ENCODE results near the gene THUMPD3.

THUMPD3 gene

GRCh38 chr3:9361691-9362388, 1.0 kb upstream of the THUMPD3 start:
- no peak for DNase-seq (ENCODE audit: low read depth in 1 of 2, low spot score in 1 of 2)

GRCh38 chr3:9369508-9369907, 6.7 kb downstream of the THUMPD3 start:
- DNase-seq (ENCODE audit: low read depth in 1 of 2, low spot score in 1 of 2) = no peak

GRCh38 chr3:9373465-9373864, 10.6 kb downstream of the THUMPD3 start:
- DNase-seq (ENCODE audit: low read depth in 1 of 2, low spot score in 1 of 2) = no peak

GRCh38 chr3:9377981-9378380, 15.1 kb downstream of the THUMPD3 start:
- no peak for DNase-seq (ENCODE audit: low read depth in 1 of 2, low spot score in 1 of 2)

DNA sequence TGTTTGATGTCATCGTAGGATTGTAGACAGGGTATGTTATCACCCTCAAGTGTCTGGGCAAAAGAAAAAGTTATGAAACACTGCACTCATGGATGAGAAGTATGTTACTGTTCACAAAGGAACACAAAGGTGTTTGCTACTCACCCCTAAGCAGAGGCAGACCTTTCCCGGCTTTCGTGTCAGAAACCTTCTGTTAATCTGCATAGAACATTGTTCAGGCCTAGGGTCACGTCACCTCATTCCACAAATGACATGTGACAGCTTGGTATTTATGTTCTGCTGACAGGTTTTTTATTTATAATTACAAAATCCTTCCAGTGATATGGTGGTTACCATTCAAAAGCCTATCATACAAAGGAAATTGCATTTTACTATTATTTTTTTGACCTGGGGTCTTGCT, 16.5 kb downstream of the THUMPD3 start:
- no peak for DNase-seq (ENCODE audit: low read depth in 1 of 2, low spot score in 1 of 2)

DNA sequence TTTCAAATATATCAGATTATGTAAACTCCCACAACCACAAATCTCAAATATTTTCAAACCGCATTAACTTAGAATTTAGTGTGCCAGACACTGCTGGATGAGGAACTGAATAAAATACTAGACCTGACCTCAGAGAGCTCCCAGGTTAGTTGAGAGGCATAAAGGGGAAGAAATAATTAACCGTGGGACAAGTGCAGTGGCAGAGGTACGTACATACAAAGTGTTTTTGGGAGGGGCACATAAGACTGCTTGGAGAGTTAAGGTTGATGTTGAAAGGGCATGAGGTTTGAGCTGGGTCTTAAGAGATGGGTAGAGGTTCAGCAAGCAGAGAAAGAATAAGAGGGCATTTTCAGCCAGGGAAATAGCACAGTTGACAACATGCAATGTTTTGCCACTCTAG, 17.2 kb downstream of the THUMPD3 start:
- no peak for DNase-seq (ENCODE audit: low read depth in 1 of 2, low spot score in 1 of 2)

DNA sequence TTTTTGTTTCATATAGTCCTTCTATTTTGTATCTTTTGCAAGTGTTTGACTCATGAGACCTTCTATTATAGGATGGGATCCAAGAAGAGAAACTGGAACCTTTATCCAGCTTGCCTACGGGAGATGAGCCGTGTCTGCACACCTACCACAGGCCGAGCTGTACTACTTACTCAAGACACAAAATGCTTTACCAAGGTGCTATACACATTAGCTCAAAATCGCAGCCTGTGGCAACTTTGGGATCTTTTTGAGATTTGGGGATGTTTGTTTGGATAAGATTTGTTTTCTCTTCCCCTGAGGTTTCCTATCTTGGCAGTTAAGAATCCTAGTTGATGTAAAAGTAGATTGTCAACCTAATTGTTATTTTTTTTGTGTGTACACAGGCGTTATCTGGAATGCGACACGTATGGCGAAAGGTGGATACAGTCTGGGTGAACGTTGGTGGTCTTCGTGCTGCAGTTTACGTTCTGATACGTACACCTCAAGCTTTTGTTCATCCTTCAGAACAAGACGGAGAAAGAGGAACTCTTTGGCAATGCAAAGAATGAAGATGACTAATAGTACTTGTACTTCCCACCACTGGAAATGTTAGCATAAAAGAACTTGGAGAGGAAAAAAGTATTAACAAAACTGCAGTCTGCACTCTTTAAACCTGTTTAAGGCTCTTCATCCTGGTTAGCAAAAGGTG, 21.4 kb downstream of the THUMPD3 start:
- DNase-seq (ENCODE audit: low read depth in 1 of 2, low spot score in 1 of 2) = no peak

- no peak for DNase-seq (ENCODE audit: low read depth in 1 of 2, low spot score in 1 of 2)
Observed at GRCh38 chr3:9385187-9386077, 22.6 kb downstream of the THUMPD3 start.

DNA sequence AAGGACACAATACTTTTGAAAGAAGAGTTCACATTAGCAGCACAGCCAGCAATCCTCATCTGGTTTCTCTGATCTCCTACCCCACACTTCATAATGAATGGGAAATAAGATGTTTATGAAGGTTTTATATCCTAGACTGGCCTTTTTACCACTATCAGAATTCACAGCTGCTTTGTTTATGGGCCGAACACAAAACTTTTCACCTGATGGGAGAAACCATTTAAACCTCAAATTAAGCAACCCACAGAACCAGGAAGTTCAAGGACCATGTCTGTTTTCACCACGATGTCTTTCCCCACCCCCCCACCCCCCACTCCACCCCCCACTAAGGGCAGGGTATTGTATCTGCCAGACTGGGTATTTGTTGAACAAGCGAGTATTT, 23.2 kb downstream of the THUMPD3 start:
- no peak for DNase-seq (ENCODE audit: low read depth in 1 of 2, low spot score in 1 of 2)

DNA sequence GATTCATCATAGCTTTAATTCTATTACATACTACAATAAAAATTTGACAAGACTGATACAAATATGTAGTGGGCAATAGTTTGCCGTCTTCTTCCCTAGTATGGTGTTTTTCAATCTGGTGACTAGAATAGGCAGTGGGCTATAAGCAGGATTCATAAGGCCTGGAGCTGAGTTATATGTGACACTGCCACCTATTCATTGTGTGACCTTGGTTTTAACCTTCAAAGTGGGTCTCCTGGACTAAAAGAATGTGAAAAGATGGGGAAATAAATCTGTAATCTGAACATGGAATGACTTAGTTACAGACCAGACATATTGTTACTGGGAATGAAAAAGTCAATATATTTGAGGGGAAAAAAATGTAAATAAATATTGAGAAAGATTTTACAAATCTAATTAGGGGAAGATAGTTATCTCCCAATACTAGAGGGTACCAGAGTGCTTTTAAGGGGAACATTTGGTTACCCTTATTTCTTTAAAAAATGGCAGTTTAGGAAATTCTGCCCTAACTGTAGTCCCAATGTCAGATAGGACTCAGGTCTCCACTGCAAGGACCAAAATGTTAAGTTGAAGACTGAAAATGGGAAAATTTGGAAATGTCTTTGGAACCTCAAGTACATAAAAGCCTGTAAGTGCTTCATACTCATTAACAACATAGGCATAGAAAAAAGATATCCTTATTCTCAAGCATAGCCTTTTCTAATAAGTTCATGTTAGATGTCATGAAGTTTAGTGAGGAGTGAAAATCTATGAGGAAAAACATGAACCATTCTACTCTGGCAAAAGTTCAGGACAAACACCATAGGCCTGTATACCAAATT, 23.9 kb downstream of the THUMPD3 start:
- DNase-seq (ENCODE audit: low read depth in 1 of 2, low spot score in 1 of 2) = no peak

DNA sequence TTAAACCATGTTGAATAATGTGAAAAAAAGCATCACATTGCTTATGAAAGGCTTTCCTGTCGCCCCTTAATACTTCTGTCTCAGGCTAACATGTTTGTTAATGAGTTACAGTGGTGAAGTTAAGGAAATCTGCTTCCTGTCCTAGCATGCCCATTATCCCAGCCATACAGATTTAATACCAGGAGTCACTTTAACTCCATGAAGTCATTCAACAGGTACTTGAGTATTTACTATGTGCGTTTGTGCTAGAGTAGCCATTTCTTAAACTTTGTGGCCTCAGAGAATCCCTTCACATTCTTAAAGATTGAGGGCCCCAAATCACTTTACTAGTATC, 24.4 kb downstream of the THUMPD3 start:
- DNase-seq (ENCODE audit: low read depth in 1 of 2, low spot score in 1 of 2) = no peak

DNA sequence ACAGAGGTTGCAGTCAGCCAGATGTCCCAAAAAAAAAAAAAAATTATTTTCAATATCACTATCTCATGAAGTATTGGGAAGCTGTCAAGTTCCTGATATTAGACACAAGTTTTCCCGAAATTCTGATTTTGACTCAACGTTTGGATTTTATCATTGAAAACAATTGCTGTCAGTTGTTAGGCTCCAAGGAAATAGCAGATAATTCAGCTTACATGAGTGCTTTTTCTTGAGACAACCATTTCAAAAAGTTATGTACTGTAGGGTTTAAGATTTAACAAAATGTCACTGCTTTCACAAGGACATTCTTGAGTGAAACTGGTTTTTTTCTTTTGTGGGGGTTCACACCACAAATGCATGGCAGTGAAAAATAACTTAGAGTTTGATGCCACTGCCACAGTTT, 25.3 kb downstream of the THUMPD3 start:
- no peak for DNase-seq (ENCODE audit: low read depth in 1 of 2, low spot score in 1 of 2)

DNA sequence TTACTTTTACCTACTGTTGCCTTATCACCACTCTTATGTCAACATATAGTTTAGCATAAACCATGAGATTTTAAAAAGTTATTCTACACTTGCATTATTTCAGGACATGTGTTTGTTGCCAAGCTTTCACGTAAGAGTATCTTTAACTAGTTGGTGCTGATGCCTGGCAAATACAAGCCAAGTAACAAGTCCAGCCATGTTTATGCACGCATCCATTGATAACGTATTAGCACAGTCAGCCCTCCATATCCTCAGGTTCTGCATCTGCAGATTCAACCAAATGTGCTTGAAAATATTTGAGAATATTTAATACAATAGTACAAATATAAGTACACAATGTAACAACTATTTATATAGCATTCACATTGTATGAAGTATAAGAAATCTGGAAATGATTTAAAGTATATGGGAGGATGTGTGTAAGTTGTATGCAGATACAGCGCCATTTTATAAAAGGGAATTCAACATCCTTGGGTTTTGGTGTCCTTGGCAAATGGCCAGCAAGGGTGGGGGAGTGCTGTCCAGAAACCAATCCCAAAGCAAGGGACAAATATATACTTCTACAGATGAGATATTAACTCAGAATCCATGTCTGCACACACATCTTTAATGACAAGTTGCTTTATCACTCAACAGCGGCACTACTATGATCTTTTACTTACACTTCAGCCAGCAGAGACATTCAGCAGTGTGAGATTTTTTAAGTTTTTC, 25.9 kb downstream of the THUMPD3 start:
- no peak for DNase-seq (ENCODE audit: low read depth in 1 of 2, low spot score in 1 of 2)

GRCh38 chr3:9390265-9390888, 27.5 kb downstream of the THUMPD3 start:
- no peak for DNase-seq (ENCODE audit: low read depth in 1 of 2, low spot score in 1 of 2)

- no peak for DNase-seq (ENCODE audit: low read depth in 1 of 2, low spot score in 1 of 2)
Observed at GRCh38 chr3:9392041-9392440, 29.2 kb downstream of the THUMPD3 start.

- no peak for DNase-seq (ENCODE audit: low read depth in 1 of 2, low spot score in 1 of 2)
Observed at GRCh38 chr3:9395570-9396300, 32.9 kb downstream of the THUMPD3 start.

- no peak for DNase-seq (ENCODE audit: low read depth in 1 of 2, low spot score in 1 of 2)
Observed at GRCh38 chr3:9396301-9396631, 33.4 kb downstream of the THUMPD3 start.

DNA sequence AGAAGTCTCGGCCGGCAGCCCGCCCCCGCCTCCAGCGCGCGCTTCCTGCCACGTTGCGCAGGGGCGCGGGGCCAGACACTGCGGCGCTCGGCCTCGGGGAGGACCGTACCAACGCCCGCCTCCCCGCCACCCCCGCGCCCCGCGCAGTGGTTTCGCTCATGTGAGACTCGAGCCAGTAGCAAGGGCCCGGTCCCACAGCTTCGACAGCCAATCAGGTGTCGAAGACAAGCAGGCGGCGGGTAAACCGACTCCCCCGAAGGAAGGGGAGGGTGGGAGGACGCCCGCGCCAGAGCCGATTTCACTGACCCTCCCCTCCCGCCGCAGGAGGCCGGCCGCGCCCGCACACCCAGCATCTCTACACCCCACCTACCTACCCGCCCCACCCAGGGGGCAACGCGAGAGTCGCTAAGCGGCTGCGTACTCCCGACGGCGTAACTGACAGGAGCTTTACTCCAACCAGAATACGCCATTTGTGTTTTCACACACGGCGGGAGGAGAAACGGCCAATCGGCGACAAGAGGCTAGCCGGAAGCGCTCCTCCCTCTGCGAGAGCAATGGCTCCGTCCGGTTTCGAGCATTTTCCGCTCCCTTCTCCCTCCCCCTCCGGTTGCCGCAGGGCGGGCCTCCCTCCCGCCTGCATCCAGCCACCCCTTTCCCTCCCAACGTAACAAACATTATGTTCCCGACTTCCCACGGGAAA, 33.9 kb downstream of the THUMPD3 start:
- peak; percentile 96 to 99 for DNase-seq (ENCODE audit: low read depth in 1 of 2, low spot score in 1 of 2)

GRCh38 chr3:9397332-9397905, 34.6 kb downstream of the THUMPD3 start, which contains the start of gene SETD5:
Gene SETD5 (plus strand): TSS chr3:9397615. CDS start chr3:9428939, 31,324 bp downstream.
- peak; percentile 99 to 100 for DNase-seq (ENCODE audit: low read depth in 1 of 2, low spot score in 1 of 2)
